Stimulated activated CD8-positive, alpha-beta memory T cell treated with anti-CD3 and anti-CD28 coated beads, Interleukin-4, amount 100 ng/mL, for 1 hour (primary cell): Measurements from ENCODE around the gene SLC7A11.

ENCODE experiments used
- DNase-seq, 2 donors: peaks; one replicate each; pipeline ENCODE4 v3.0.0-alpha.2; 2020; ENCODE audit warnings: low read depth in 2 of 2, low spot score in 1 of 2

Gene SLC7A11

DNA sequence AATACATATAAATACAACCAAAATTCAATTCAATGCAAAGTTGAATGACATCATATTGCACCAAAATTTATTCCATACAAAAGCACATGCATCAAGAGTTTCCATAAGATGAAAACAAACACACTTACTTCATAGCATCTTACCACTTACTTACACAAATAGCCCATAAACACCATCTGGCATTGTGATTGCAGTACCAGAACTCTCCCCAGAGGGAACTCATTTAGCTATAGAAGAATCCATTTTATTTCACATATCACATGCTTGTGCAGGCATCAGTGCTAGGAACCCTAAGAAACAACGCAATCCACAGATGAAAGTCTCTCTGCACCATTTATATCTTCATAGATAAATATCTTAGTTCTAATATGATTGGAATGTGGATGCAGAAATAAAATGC, 77.9 kb downstream of the SLC7A11 start:
- no peak for DNase-seq

DNA sequence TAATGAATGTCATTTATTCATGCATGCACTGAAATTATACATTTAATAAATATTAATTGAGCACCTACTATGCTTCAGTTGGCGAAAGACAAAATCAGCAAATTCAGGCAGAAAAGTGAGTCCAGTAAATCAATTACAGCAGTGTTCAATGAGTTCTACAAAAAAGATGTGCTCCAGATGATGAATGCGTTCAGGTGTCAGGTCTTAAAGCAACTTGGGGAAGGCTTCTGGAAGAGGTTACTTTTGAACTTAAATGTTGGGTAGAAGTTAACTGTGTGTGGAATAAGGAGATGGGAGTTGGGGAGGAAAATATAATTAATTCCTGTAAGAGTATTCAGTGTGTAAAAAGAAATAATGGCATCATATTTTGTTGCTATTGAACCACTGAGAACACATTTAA, 79.0 kb downstream of the SLC7A11 start:
- no peak for DNase-seq

DNA sequence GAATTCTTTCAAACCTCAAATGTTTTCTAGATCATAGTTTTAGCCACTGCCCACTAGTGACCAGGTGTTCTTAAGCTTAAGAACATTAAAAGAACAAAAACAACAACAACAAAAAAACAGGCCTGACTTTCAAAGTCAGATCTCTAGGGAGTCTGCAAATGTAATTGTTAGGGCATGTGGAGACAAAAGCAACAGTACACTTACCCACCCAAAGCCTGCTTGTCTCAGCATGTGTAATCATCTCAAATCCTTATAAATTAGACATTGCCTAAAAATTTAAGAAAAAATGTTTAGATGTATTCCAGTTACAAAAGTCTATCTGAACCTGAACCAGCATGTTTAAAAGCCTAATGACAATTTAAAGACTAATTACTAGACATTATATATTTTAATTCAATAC, 79.9 kb downstream of the SLC7A11 start:
- DNase-seq = no peak

DNA sequence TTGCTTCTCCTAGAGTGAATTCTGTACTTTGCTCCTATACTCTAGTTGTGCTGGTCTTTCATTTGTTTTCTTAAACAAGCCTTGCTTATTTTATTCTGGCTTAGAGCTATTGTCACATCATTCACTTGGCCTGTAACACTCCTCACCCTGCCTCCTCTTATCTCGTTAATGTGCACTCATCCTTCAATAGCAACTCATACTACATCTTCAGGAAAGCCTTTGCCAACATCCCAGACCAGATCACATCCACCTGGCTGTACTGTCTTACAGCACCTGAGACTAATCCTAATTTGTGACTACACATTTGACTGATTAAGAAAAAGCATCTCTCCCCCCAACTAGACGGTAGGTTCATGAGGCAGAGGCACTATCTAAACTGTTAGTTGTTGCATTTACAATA, 80.8 kb downstream of the SLC7A11 start:
- DNase-seq = no peak

DNA sequence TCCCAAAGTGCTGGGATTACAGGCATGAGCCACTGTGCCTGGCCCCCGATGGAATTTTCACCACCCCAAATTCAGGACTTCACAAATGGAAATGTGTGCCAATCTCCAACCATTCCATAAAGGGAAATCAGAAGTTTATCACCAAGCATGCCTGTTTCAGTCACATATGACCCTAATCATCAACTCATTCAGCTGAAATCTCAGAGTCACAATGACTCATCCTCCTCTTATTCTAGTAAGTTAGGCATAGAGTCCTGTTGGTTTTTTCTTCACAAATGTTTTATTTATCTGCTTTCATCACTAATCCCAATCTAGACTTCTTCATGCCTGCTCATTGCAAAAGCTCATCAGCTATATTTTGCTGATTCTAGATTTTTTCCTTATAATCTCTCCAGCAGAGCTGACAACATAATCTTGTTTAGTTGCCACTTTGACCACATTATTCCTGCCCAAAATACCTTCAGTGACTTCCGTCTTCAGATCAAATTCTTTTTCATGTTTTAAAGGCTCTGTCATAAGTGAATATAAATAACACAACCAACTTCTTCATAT, 83.3 kb downstream of the SLC7A11 start:
- DNase-seq = no peak

DNA sequence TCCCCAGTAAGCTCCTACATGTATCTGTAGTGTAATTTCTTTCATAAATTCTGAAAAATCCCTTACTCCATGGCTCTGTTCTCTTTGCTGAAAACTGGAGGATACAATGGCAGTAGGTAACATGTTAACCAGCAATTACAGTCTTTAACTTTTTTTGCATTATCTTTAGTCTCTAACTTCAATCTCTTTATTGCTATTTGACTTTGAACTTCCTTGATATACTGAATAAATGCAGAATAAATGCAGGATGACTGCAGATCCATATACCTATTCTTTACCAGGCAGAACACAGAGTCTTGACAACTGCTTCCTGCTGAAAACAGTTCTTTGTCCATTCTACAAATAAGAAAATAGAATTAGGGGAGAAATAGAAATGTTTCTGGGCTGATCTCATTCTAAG, 101.3 kb downstream of the SLC7A11 start:
- no peak for DNase-seq

DNA sequence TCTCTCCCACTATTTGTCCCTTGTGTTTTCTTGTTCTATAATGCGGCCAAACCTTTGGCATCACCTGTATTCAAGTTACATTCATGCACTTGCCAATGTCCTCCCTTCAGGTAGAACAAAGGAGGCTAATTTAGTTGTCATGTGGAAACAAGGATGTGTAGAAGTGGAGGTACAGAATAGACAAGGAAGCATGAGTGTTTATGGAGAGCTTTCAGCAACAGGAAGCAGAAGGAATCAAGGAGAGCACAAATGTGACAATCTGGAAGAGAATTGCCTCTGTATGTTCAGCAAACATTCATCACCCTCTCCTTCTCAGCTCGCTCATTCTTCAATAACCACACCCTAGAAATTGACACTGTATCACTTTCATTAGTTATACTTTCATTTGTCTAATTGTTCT, 103.4 kb downstream of the SLC7A11 start:
- DNase-seq = no peak

DNA sequence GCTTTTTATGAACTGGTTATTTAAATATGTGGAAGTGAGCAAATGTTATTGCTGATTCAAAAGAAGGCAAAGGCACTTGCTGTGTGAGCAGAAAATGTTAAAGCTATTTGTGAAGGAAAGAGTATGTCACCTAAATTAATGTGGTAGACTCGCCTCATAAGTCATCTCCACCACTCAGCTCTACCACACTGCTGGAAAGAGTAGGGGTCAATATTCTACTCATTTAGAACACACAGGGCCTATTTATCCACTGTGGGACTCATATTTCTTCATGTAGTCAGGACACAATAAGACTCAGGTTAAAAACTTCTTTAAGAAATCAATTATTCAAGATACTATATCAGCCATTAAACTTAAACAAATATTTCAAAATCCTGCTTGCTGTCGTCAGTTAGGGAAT, 106.5 kb downstream of the SLC7A11 start:
- DNase-seq = no peak

DNA sequence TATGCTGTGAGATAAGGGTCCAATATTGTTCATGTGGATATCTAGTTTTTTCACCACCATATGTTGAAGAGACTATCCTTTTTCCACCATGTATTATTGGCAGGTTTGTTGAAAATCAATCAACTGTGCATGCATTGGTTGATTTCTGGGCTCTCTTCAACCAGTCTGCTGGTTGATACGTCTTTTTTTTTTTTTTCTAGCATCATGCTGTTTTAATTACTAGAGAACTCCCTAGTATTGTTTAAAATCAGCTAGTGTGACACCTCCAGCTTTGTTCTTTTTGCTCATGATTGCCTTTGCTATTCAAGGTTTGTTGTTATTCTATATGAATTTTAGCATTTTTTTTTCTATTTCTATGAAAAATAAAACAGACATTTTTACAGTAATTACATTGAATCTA, 123.9 kb downstream of the SLC7A11 start:
- DNase-seq = no peak

DNA sequence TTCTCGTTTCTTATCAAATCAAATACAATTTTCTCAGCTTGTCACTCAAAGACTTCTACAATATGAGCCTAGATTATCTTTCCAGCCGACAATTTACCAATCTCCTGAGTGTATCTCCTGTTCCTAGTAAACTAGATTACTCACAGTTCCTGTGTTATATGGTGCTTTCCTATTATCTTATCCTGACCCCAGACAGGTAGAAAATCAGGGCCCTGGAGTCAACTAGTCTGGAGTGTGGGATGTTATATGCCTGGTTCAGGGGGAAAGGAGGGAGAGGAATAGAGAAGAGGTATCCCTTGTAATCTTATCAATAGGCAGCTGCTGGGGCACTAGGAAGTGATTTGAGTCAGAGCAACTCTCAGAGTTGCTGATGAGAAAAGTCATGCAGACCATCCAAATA, 127.1 kb downstream of the SLC7A11 start:
- DNase-seq = no peak

DNA sequence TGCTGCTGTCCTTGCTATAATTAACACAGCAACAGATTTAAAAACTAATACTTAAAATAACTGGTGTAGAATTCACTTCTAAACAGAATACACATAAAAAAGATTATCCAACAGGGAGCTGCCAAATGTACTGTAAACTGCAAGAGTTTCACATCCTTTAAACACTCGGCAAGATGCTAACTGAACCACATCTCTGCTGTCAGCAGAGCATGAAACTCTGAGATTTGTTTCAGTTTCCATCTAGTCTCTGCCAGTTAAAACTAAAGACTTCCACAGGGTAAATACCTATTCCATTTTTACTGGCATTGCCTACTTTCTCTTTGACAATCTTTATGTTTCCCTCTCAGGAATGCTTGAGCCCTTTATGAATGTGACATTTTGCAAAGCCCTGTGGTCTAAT, 127.7 kb downstream of the SLC7A11 start:
- DNase-seq = no peak
